Measurements from ENCODE around the gene EAF2. TPM values are rescaled to one million over a fixed set of nuclear protein-coding genes. Genes with fewer than 3 reads are reported as not detected.

The EAF2 gene
- total and polyA plus RNA-seq, 9 donors = 5.7 to 10.0 (median 8.0) TPM

DNA sequence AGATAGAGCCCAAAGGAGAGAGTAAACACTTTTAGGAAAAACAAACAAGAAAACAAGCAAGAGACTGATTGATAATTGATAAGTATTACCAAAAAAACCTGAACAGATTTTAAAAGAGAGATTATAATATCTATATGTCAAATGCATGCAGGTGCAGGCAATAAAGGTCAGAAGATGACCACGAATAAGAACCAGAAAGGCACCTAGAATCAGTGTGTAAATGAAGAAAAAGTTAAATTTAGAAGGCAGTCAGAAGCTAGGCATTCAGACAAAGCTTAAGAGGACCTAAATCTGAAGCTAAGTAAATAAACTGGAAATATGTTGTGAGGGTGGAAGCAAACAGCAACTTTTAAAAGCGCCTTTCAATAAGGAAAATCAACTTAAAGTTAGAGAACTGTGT, 16.4 kb upstream of the EAF2 start:
- WGBS (ENCODE audit: insufficient coverage) = 100% methylated on average over 1 of the region's 2 CpGs
- no peak for DNase-seq
- H3K27ac ChIP-seq (ENCODE audit: low read length) = no peak overlapping the region

DNA sequence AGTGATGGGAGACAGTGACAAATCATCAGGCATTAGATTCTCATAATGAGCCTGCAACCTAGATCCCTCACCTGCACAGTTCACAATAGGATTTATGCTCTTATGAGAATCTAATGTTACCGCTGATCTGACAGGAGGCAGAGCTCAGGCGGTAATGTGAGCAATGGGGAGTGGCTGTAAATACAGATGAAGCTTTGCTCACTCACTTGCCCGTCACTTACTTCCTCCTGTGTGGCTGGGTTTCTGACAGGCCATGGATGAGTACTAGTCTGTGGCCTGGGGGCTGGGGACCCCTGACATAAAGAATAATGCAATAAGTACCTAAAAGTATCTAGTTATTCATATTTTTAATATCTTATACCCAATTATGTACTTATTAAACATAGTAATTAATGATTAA, 15.8 kb upstream of the EAF2 start:
- Histone ChIP-seq H3K27ac (ENCODE audit: low read length) (no peak overlapping the region), H3K36me3 (ENCODE audit: control insufficient read depth, insufficient read depth, low read length) (peaks cover 32% of the 10 kb centered on the region), H3K9me3 (replicated peaks; ENCODE audit: control insufficient read depth, low read depth, low read length) (peaks cover 12% of the 10 kb centered on the region), H3K4me1 (ENCODE audit: control insufficient read depth, insufficient read depth, low read length) (no peaks in the 10 kb centered on the region), H3K4me3 (ENCODE audit: low read length) (no peak overlapping the region), H3K27me3 (ENCODE audit: control insufficient read depth, insufficient read depth, low read length) (no peaks in the 10 kb centered on the region)
- DNase-seq = no peak
- no CpG with 5 or more reads among the region's 3 CpGs for WGBS (ENCODE audit: insufficient coverage)

More for the DNA sequence above, 16.4 kb upstream of the EAF2 start:
- Histone ChIP-seq H3K4me1 (ENCODE audit: control insufficient read depth, insufficient read depth, low read length) (no peaks in the 10 kb centered on the region), H3K27me3 (ENCODE audit: control insufficient read depth, insufficient read depth, low read length) (no peaks in the 10 kb centered on the region), H3K36me3 (ENCODE audit: control insufficient read depth, insufficient read depth, low read length) (peaks cover 28% of the 10 kb centered on the region), H3K4me3 (ENCODE audit: low read length) (no peak overlapping the region), H3K9me3 (replicated peaks; ENCODE audit: control insufficient read depth, low read depth, low read length) (peaks cover 8% of the 10 kb centered on the region)

DNA sequence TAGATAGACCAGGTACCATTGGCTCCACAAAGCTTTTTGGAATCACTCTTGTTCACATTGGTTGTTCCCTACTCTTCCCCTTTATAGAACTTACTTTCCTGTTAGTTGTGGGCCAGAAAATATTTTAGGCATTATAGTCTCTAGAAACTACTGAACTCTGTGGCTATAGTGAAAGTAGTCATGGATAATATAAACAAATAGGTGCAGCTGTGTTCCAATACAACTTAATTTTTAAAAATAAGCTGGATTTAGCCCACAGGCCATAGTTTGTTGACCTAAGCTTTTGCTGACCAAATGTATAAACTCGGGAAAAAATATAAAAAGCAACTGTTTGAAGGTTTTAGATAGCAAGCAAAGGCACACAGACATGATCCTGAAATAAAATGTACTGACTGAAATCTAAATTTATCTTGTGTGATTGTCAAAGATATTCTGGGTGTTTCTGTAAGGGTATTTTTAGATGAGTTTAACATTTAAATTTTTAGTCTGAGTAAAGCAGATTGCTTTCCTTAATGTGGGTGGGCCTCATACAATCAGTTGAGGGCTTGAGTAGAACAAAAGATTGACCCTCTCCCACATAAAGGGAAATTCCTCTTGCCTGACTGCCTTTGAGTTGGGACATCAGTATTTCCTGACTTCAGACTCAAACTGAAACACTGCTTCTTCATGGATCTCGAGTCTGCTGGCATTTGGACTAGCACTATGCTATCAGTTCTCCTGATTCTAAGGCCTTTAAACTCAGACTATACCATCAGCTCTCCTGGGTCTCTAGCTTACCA, 13.4 kb upstream of the EAF2 start:
- no peak overlapping the region for H3K27ac ChIP-seq (ENCODE audit: low read length)
- 90% methylated on average over 2 of the region's 2 CpGs for WGBS (ENCODE audit: insufficient coverage)
- DNase-seq = no peak
- no peak overlapping the region for H3K4me3 ChIP-seq (ENCODE audit: low read length)
- no peaks in the 10 kb centered on the region for H3K27me3 ChIP-seq (ENCODE audit: control insufficient read depth, insufficient read depth, low read length)
- no peaks in the 10 kb centered on the region for H3K4me1 ChIP-seq (ENCODE audit: control insufficient read depth, insufficient read depth, low read length)
- peaks cover 11% of the 10 kb centered on the region for H3K9me3 ChIP-seq (replicated peaks; ENCODE audit: control insufficient read depth, low read depth, low read length)
- H3K36me3 ChIP-seq (ENCODE audit: control insufficient read depth, insufficient read depth, low read length) = peaks cover 34% of the 10 kb centered on the region

DNA sequence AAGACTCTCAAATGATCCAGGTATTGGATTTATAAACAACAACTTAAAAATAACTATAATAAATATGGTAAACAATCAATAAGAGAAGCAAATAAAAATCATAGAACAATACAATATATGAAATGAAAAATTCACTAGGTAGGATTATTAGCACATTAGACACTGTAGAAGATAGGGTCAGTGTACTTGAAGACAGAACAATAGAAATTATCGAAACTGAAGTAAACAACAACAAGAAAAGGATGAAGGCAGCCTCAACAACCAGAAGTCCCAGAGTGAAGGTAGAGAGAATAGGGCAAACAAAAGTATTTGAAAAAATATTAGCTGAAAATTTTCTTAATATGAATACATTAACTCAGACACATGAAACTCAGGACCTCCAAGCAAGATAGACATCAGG, 12.0 kb upstream of the EAF2 start:
- no CpG with 5 or more reads among the region's 1 CpG for WGBS (ENCODE audit: insufficient coverage)
- peaks cover 27% of the 10 kb centered on the region for H3K36me3 ChIP-seq (ENCODE audit: control insufficient read depth, insufficient read depth, low read length)

DNA sequence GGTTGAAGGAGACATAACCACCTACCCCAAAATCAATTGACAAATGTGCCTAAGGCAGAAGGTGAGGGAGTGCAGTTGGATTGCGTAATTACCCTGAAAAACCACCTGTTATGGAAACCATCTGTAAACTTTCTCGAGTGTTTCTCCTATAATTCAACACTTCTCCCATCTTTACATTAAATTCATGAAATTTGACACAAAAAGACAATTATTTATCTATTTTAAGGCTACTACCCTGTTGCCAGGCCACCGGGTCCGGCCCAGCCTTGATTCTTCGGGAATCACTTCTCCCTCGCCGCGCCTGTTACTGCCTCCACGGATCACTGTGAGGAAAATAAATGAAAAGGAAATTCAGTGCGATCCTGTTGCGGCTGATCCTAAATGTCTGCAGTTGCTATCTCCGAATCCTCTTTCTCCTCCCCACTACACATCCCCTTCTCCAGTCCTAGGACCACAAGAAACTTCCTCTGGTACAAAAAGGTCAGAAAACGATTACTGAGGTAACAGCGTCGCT, 795 bp upstream of the EAF2 start:
- DNase-seq = peak; percentile 7
- Histone ChIP-seq H3K9me3 (replicated peaks; ENCODE audit: control insufficient read depth, low read depth, low read length) (no peaks in the 10 kb centered on the region), H3K4me3 (ENCODE audit: low read length) (peak overlapping the region; percentile 75), H3K27me3 (ENCODE audit: control insufficient read depth, insufficient read depth, low read length) (no peaks in the 10 kb centered on the region), H3K36me3 (ENCODE audit: control insufficient read depth, insufficient read depth, low read length) (peaks cover 9% of the 10 kb centered on the region), H3K4me1 (ENCODE audit: control insufficient read depth, insufficient read depth, low read length) (peaks cover 7% of the 10 kb centered on the region), H3K27ac (ENCODE audit: low read length) (peak overlapping the region; percentile 92)
- 3% methylated on average over 7 of the region's 15 CpGs for WGBS (ENCODE audit: insufficient coverage)

More for the DNA sequence above, 12.0 kb upstream of the EAF2 start:
- Histone ChIP-seq H3K4me1 (ENCODE audit: control insufficient read depth, insufficient read depth, low read length) (no peaks in the 10 kb centered on the region), H3K27me3 (ENCODE audit: control insufficient read depth, insufficient read depth, low read length) (no peaks in the 10 kb centered on the region), H3K4me3 (ENCODE audit: low read length) (no peak overlapping the region), H3K9me3 (replicated peaks; ENCODE audit: control insufficient read depth, low read depth, low read length) (peaks cover 8% of the 10 kb centered on the region), H3K27ac (ENCODE audit: low read length) (no peak overlapping the region)
- DNase-seq = no peak

DNA sequence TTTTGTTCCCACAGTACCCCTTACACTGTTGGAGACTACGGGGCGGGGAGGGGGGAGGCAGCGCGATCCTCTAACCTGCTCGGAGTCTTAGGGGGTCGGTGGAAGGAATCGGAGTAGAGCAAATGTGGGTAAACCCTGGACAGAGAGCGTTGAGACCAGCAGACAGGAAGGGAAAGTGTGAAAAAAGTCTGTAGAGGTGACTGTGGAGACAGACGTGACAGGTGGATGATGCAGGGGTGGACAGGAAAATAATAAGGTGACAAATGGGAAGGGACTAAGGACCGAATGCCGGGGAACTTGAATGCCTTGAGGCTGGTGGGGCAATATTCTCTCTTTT, 424 bp downstream of the EAF2 start:
- peak; percentile 40 for DNase-seq
- no peaks in the 10 kb centered on the region for H3K27me3 ChIP-seq (ENCODE audit: control insufficient read depth, insufficient read depth, low read length)
- H3K4me3 ChIP-seq (ENCODE audit: low read length) = peak overlapping the region; percentile 75
- WGBS (ENCODE audit: insufficient coverage) = 0% methylated on average over 9 of the region's 11 CpGs
- no peaks in the 10 kb centered on the region for H3K9me3 ChIP-seq (replicated peaks; ENCODE audit: control insufficient read depth, low read depth, low read length)
- peaks cover 7% of the 10 kb centered on the region for H3K4me1 ChIP-seq (ENCODE audit: control insufficient read depth, insufficient read depth, low read length)
- H3K27ac ChIP-seq (ENCODE audit: low read length) = peak overlapping the region; percentile 85
- peaks cover 9% of the 10 kb centered on the region for H3K36me3 ChIP-seq (ENCODE audit: control insufficient read depth, insufficient read depth, low read length)

DNA sequence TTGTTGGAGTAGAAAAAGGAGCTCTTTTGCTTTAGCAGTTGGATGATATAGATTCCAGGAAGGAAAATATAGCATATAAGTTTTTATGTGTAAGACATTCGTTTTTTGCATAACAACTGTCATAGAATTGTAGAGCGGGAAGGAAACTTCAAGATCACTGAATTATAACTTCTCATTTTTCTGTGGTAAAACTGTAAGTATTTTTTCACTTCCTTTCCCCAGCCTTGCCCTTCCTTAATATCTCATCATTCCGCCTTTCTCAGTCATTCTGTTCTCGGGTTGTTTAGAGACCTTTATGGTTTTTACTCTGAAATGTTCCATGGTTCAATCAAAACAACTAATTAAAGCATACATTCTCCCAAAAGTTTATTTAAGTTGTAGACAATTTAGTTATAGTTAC, 1.1 kb downstream of the EAF2 start:
- Histone ChIP-seq H3K4me3 (ENCODE audit: low read length) (peak overlapping the region; percentile 75), H3K27me3 (ENCODE audit: control insufficient read depth, insufficient read depth, low read length) (no peaks in the 10 kb centered on the region), H3K27ac (ENCODE audit: low read length) (no peak overlapping the region), H3K9me3 (replicated peaks; ENCODE audit: control insufficient read depth, low read depth, low read length) (no peaks in the 10 kb centered on the region), H3K4me1 (ENCODE audit: control insufficient read depth, insufficient read depth, low read length) (peaks cover 7% of the 10 kb centered on the region), H3K36me3 (ENCODE audit: control insufficient read depth, insufficient read depth, low read length) (peaks cover 7% of the 10 kb centered on the region)
- WGBS (ENCODE audit: insufficient coverage) = no CpG with 5 or more reads among the region's 4 CpGs
- peak; percentile 9 for DNase-seq

DNA sequence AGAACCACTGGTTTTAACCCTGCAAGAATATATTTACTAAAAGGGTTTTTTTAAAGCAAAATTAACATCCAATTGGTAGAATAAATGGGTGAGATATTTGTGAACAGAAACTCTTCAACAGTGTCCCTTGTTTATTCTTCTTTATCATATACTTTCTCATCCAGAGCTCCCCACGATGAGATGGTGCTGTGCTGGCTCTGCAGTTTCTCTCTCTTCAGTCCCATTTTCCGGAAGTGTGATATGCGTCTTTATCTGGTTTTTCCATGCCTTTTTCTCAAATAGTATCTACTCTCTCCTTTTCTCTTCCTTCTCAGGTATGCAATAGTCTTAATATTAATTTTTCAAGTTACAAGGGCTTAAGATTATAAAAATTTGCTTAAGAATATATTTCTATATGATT, 1.5 kb downstream of the EAF2 start:
- Histone ChIP-seq H3K4me3 (ENCODE audit: low read length) (no peak overlapping the region), H3K36me3 (ENCODE audit: control insufficient read depth, insufficient read depth, low read length) (peaks cover 5% of the 10 kb centered on the region), H3K27me3 (ENCODE audit: control insufficient read depth, insufficient read depth, low read length) (no peaks in the 10 kb centered on the region), H3K27ac (ENCODE audit: low read length) (no peak overlapping the region), H3K9me3 (replicated peaks; ENCODE audit: control insufficient read depth, low read depth, low read length) (no peaks in the 10 kb centered on the region), H3K4me1 (ENCODE audit: control insufficient read depth, insufficient read depth, low read length) (peaks cover 7% of the 10 kb centered on the region)
- WGBS (ENCODE audit: insufficient coverage) = 63% methylated on average over 1 of the region's 3 CpGs
- no peak for DNase-seq

DNA sequence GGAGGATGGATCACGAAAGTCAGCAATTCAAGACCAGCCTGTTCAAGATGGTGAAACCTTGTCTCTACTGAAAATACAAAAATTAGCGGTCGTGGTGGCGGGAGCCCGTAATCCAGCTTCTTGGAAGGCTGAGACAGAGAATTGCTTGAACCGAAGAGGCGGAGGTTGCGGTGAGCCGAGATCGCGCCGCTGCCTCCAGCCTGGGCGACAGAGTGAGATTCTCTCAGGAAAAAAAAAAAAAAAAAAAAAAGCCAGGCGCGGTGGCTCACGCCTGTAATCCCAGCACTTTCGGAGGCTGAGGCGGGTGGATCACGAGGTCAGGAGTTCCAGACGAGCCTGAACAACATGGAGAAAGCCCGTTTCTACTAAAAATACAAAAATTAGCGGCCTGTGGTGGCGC, 5.0 kb downstream of the EAF2 start:
- 97% methylated on average over 17 of the region's 23 CpGs for WGBS (ENCODE audit: insufficient coverage)
- peaks cover 2% of the 10 kb centered on the region for H3K4me1 ChIP-seq (ENCODE audit: control insufficient read depth, insufficient read depth, low read length)
- no peaks in the 10 kb centered on the region for H3K27me3 ChIP-seq (ENCODE audit: control insufficient read depth, insufficient read depth, low read length)
- H3K9me3 ChIP-seq (replicated peaks; ENCODE audit: control insufficient read depth, low read depth, low read length) = no peaks in the 10 kb centered on the region
- no peak for DNase-seq
- H3K4me3 ChIP-seq (ENCODE audit: low read length) = no peak overlapping the region
- H3K27ac ChIP-seq (ENCODE audit: low read length) = no peak overlapping the region
- no peaks in the 10 kb centered on the region for H3K36me3 ChIP-seq (ENCODE audit: control insufficient read depth, insufficient read depth, low read length)

DNA sequence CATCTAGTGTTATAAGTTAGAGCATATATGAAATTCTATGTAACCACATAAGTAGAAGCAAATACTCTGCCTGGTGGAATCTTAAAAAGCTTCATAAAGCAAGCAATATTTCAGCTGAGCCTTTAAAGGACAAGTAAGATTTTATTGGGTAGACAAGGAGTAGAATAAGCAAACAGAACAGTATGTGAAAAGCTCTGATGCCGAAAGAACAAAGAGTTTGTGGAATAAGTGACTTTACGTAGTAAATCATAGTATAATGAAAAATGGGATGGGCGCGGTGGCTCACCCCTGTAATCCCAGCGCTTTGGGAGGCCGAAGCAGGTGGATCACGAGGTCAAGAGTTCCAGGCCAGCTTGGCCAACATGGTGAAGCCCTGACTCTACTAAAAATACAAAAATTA, 9.9 kb downstream of the EAF2 start:
- H3K4me3 ChIP-seq (ENCODE audit: low read length) = no peak overlapping the region
- H3K27me3 ChIP-seq (ENCODE audit: control insufficient read depth, insufficient read depth, low read length) = no peaks in the 10 kb centered on the region
- no peak for DNase-seq
- H3K27ac ChIP-seq (ENCODE audit: low read length) = no peak overlapping the region
- no peaks in the 10 kb centered on the region for H3K9me3 ChIP-seq (replicated peaks; ENCODE audit: control insufficient read depth, low read depth, low read length)
- WGBS (ENCODE audit: insufficient coverage) = 95% methylated on average over 4 of the region's 7 CpGs
- no peaks in the 10 kb centered on the region for H3K4me1 ChIP-seq (ENCODE audit: control insufficient read depth, insufficient read depth, low read length)
- H3K36me3 ChIP-seq (ENCODE audit: control insufficient read depth, insufficient read depth, low read length) = no peaks in the 10 kb centered on the region
